ENCODE measurements around the gene WDR27.

Gene WDR27

GRCh38 chr6:169474362-169474761 lies 227.5 kb downstream of the WDR27 start:
- Histone ChIP-seq H3K4me3 (ENCODE audit: low read depth, low read length, poor library complexity, severe bottlenecking) (no peak overlapping the region), H4K20me1 (ENCODE audit: insufficient read depth, low read length) (no peaks in the 10 kb centered on the region), H3F3A (ENCODE audit: insufficient read depth, low read length) (no peaks in the 10 kb centered on the region), H3K4me2 (ENCODE audit: low read length) (no peak overlapping the region), H3K79me2 (ENCODE audit: insufficient read depth, low read length) (no peaks in the 10 kb centered on the region), H3K4me1 (ENCODE audit: insufficient read depth, low read length, severe bottlenecking) (no peaks in the 10 kb centered on the region), H3K36me3 (ENCODE audit: insufficient read depth, low read length) (no peaks in the 10 kb centered on the region), H3K9ac (ENCODE audit: low read length) (no peak overlapping the region), H3K27ac (ENCODE audit: low read depth, low read length, poor library complexity, severe bottlenecking) (no peak overlapping the region), H3K27me3 (ENCODE audit: insufficient read depth, low read length) (no peaks in the 10 kb centered on the region), H3K9me2 (ENCODE audit: low read depth, low read length) (no peaks in the 10 kb centered on the region), H3K9me3 (ENCODE audit: low read length) (0 out of 2 replicates have a peak, but pooled peaks cover 3% of the 10 kb centered on the region), H2AFZ (ENCODE audit: low read length) (no peak overlapping the region)
- TF ChIP-seq EZH2 (IDR thresholded peaks at IDR 0.05; ENCODE audit: borderline replicate concordance, low read length) = no peak
- TF ChIP-seq CTCF (IDR thresholded peaks at IDR 0.05; ENCODE audit: low read length) = no peak

- no peak overlapping the region for H3K27ac ChIP-seq (ENCODE audit: low read depth, low read length, poor library complexity, severe bottlenecking)
These were observed 228.2 kb downstream of the WDR27 start for GRCh38 chr6:169473663-169474062.

GRCh38 chr6:169472786-169473416 lies 228.9 kb downstream of the WDR27 start:
- no peak for TF ChIP-seq CTCF (IDR thresholded peaks at IDR 0.05; ENCODE audit: low read length)
- TF ChIP-seq EZH2 (IDR thresholded peaks at IDR 0.05; ENCODE audit: borderline replicate concordance, low read length) = no peak
- no peaks in the 10 kb centered on the region for H4K20me1 ChIP-seq (ENCODE audit: insufficient read depth, low read length)
- no peak overlapping the region for H3K4me2 ChIP-seq (ENCODE audit: low read length)
- no peaks in the 10 kb centered on the region for H3K27me3 ChIP-seq (ENCODE audit: insufficient read depth, low read length)
- H3K27ac ChIP-seq (ENCODE audit: low read depth, low read length, poor library complexity, severe bottlenecking) = no peak overlapping the region
- H3K4me3 ChIP-seq (ENCODE audit: low read depth, low read length, poor library complexity, severe bottlenecking) = no peak overlapping the region
- no peak overlapping the region for H3K9ac ChIP-seq (ENCODE audit: low read length)
- H2AFZ ChIP-seq (ENCODE audit: low read length) = no peak overlapping the region
- 0 out of 2 replicates have a peak, but pooled peaks cover 3% of the 10 kb centered on the region for H3K9me3 ChIP-seq (ENCODE audit: low read length)
- H3K9me2 ChIP-seq (ENCODE audit: low read depth, low read length) = no peaks in the 10 kb centered on the region
- no peaks in the 10 kb centered on the region for H3K4me1 ChIP-seq (ENCODE audit: insufficient read depth, low read length, severe bottlenecking)
- no peaks in the 10 kb centered on the region for H3F3A ChIP-seq (ENCODE audit: insufficient read depth, low read length)
- H3K36me3 ChIP-seq (ENCODE audit: insufficient read depth, low read length) = no peaks in the 10 kb centered on the region
- no peaks in the 10 kb centered on the region for H3K79me2 ChIP-seq (ENCODE audit: insufficient read depth, low read length)

More at GRCh38 chr6:169473663-169474062, 228.2 kb downstream of the WDR27 start:
- Histone ChIP-seq H3K9me2 (ENCODE audit: low read depth, low read length) (no peaks in the 10 kb centered on the region), H3K9me3 (ENCODE audit: low read length) (0 out of 2 replicates have a peak, but pooled peaks cover 3% of the 10 kb centered on the region), H4K20me1 (ENCODE audit: insufficient read depth, low read length) (no peaks in the 10 kb centered on the region), H3K9ac (ENCODE audit: low read length) (no peak overlapping the region), H3K27me3 (ENCODE audit: insufficient read depth, low read length) (no peaks in the 10 kb centered on the region), H3F3A (ENCODE audit: insufficient read depth, low read length) (no peaks in the 10 kb centered on the region), H3K4me1 (ENCODE audit: insufficient read depth, low read length, severe bottlenecking) (no peaks in the 10 kb centered on the region), H3K36me3 (ENCODE audit: insufficient read depth, low read length) (no peaks in the 10 kb centered on the region), H3K4me3 (ENCODE audit: low read depth, low read length, poor library complexity, severe bottlenecking) (no peak overlapping the region), H2AFZ (ENCODE audit: low read length) (no peak overlapping the region), H3K4me2 (ENCODE audit: low read length) (no peak overlapping the region), H3K79me2 (ENCODE audit: insufficient read depth, low read length) (no peaks in the 10 kb centered on the region)
- TF ChIP-seq EZH2 (IDR thresholded peaks at IDR 0.05; ENCODE audit: borderline replicate concordance, low read length) = no peak

- H3K27ac ChIP-seq (ENCODE audit: low read depth, low read length, poor library complexity, severe bottlenecking) = no peak overlapping the region
- no peaks in the 10 kb centered on the region for H4K20me1 ChIP-seq (ENCODE audit: insufficient read depth, low read length)
- no peak overlapping the region for H2AFZ ChIP-seq (ENCODE audit: low read length)
- H3K9me2 ChIP-seq (ENCODE audit: low read depth, low read length) = no peaks in the 10 kb centered on the region
- no peak overlapping the region for H3K4me3 ChIP-seq (ENCODE audit: low read depth, low read length, poor library complexity, severe bottlenecking)
- H3K4me1 ChIP-seq (ENCODE audit: insufficient read depth, low read length, severe bottlenecking) = no peaks in the 10 kb centered on the region
- no peaks in the 10 kb centered on the region for H3F3A ChIP-seq (ENCODE audit: insufficient read depth, low read length)
- H3K79me2 ChIP-seq (ENCODE audit: insufficient read depth, low read length) = no peaks in the 10 kb centered on the region
- H3K27me3 ChIP-seq (ENCODE audit: insufficient read depth, low read length) = no peaks in the 10 kb centered on the region
- no peak overlapping the region for H3K4me2 ChIP-seq (ENCODE audit: low read length)
- H3K9ac ChIP-seq (ENCODE audit: low read length) = no peak overlapping the region
- no peaks in the 10 kb centered on the region for H3K36me3 ChIP-seq (ENCODE audit: insufficient read depth, low read length)
- H3K9me3 ChIP-seq (ENCODE audit: low read length) = 0 out of 2 replicates have a peak, but pooled peaks cover 7% of the 10 kb centered on the region
- TF ChIP-seq EZH2 (IDR thresholded peaks at IDR 0.05; ENCODE audit: borderline replicate concordance, low read length) (no peak), CTCF (IDR thresholded peaks at IDR 0.05; ENCODE audit: low read length) (no peak)
These were observed 231.0 kb downstream of the WDR27 start for GRCh38 chr6:169470790-169471189.
